Suprapubic skin (tissue), 4 donors: ENCODE measurements around the gene RAB36. TPM values are rescaled to one million over a fixed set of nuclear protein-coding genes. Genes with fewer than 3 reads are reported as not detected.

Experiments used
- DNase-seq, 2 donors: peaks; one replicate each; pipeline ENCODE4 v3.0.0-alpha.2; 2019; ENCODE audit warnings: low spot score in 2 of 2
- H3K27ac ChIP-seq: fragments of 200-600 bp; sonication (generic); one replicate; pipeline ENCODE4 v1.5.1; 2019
- H3K27me3 ChIP-seq: fragments of 200-600 bp; sonication (generic); one replicate; pipeline ENCODE4 v1.5.1; 2019
- H3K36me3 ChIP-seq: fragments of 200-600 bp; sonication (generic); one replicate; pipeline ENCODE4 v1.5.1; 2019
- H3K4me1 ChIP-seq: fragments of 200-600 bp; sonication (generic); one replicate; pipeline ENCODE4 v1.5.1; 2019
- H3K4me3 ChIP-seq: fragments of 200-600 bp; sonication (generic); one replicate; pipeline ENCODE4 v1.5.1; 2019; ENCODE audit warnings: mild to moderate bottlenecking
- H3K9me3 ChIP-seq: fragments of 200-600 bp; sonication (generic); one replicate; pipeline ENCODE4 v1.5.1; 2019
- EP300 ChIP-seq: sonication (generic); formaldehyde crosslinking; IDR thresholded peaks from one replicate; pipeline ENCODE4 v1.6.1; 2017; ENCODE audit warnings: antibody characterized with exemption
- POLR2A ChIP-seq, 2 donors: fragments of 450-650 bp; IDR thresholded peaks; one replicate each; pipeline ENCODE4 v1.6.1; 2017; ENCODE audit warnings: antibody characterized with exemption in 2 of 2, mild to moderate bottlenecking in 2 of 2, moderate library complexity in 2 of 2
- POLR2AphosphoS5 ChIP-seq, 3 donors: sonication (generic); formaldehyde crosslinking; IDR thresholded peaks; one replicate each; pipeline ENCODE4 v1.6.1; 2017; ENCODE audit warnings: antibody characterized with exemption in 3 of 3
- WGBS: methylation state at CpG from one replicate; pipeline ENCODE4 v1.1.5; 2018; 5-methylcytosine and 5-hydroxymethylcytosine counted together
- total RNA-seq, 4 donors: library from RNA; depleted of rRNA; stranded (reverse); fragments of >200 nt; gene quantifications; one replicate each; pipeline ENCODE4 v1.1.0, GENCODE V29; 2016
- TF ChIP-seq, protein P1 (sequence below), 2 donors: fragments of 200-600 bp in 1 of 2; fragments of 450-650 bp in 1 of 2; sonication (generic) in 1 of 2; IDR thresholded peaks; one replicate each; pipeline ENCODE4 v1.5.1; 2016 to 2019; ENCODE audit warnings: antibody characterized with exemption in 2 of 2, mild to moderate bottlenecking in 1 of 2, moderate library complexity in 1 of 2

Gene RAB36
- total RNA-seq, 4 donors from 2014 or later: 1.7 to 3.1 (median 2.9) TPM

DNA sequence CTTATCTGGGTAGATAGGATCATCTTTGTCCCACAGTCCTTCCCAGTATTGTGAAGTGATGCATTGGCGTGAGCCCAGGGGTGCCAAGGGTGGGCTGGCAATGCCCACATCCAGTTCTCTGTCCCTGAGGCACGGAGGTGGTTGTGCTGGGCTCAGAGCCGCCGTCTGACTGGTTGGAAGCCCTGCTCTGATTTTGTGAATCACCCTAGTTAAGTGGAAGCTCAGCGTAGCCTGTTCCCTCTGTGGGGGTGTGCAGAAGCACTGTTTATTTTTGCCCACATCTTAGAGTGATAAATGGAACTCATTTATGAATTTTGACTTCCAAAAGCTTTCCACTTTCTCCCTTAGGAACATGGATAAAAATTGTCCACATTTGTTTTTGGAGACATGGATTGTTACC, 48.6 kb downstream of the RAB36 start:
- no peak for DNase-seq
- Histone ChIP-seq H3K27ac (no peak overlapping the region), H3K9me3 (no peaks in the 10 kb centered on the region), H3K27me3 (no peaks in the 10 kb centered on the region), H3K4me3 (no peak overlapping the region), H3K4me1 (peaks cover 28% of the 10 kb centered on the region), H3K36me3 (no peaks in the 10 kb centered on the region)
- TF ChIP-seq POLR2AphosphoS5 (IDR thresholded peaks at IDR 0.05): no peak
- TF ChIP-seq, protein P1, sequence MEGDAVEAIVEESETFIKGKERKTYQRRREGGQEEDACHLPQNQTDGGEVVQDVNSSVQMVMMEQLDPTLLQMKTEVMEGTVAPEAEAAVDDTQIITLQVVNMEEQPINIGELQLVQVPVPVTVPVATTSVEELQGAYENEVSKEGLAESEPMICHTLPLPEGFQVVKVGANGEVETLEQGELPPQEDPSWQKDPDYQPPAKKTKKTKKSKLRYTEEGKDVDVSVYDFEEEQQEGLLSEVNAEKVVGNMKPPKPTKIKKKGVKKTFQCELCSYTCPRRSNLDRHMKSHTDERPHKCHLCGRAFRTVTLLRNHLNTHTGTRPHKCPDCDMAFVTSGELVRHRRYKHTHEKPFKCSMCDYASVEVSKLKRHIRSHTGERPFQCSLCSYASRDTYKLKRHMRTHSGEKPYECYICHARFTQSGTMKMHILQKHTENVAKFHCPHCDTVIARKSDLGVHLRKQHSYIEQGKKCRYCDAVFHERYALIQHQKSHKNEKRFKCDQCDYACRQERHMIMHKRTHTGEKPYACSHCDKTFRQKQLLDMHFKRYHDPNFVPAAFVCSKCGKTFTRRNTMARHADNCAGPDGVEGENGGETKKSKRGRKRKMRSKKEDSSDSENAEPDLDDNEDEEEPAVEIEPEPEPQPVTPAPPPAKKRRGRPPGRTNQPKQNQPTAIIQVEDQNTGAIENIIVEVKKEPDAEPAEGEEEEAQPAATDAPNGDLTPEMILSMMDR (IDR thresholded peaks at IDR 0.05): no peak
- WGBS: 33% methylated on average over 1 of the region's 5 CpGs

DNA sequence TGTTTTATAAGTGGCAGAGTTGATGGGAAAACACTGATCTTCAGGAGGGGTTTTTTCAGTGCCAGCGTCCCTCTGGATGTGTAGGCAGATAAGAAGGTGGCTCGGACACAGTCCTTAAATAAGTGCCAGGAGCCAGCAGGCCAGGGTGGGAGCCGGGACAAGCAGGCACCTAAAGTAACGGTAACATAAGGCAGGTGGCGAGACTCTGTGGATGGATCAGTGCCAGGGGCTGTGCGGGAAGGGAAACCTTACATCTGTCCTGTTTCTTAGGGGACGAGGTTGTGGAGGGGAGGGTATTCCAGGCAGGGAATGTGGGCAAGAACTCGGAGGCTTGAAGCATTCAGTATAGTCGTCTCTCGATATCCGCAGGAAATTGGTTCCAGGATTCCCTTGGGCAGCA, 50.9 kb downstream of the RAB36 start:
- H3K4me1 ChIP-seq: peaks cover 31% of the 10 kb centered on the region
- no peak overlapping the region for H3K4me3 ChIP-seq
- H3K27me3 ChIP-seq: no peaks in the 10 kb centered on the region
- no peak for DNase-seq
- no peak overlapping the region for H3K27ac ChIP-seq
- H3K36me3 ChIP-seq: no peaks in the 10 kb centered on the region
- no peak for TF ChIP-seq POLR2AphosphoS5 (IDR thresholded peaks at IDR 0.05)
- no peak for TF ChIP-seq EP300
- TF ChIP-seq, protein P1 (IDR thresholded peaks at IDR 0.05): no peak
- no peak for TF ChIP-seq POLR2A (IDR thresholded peaks at IDR 0.05)
- no peaks in the 10 kb centered on the region for H3K9me3 ChIP-seq
- WGBS: 77% methylated on average over 11 of the region's 11 CpGs

DNA sequence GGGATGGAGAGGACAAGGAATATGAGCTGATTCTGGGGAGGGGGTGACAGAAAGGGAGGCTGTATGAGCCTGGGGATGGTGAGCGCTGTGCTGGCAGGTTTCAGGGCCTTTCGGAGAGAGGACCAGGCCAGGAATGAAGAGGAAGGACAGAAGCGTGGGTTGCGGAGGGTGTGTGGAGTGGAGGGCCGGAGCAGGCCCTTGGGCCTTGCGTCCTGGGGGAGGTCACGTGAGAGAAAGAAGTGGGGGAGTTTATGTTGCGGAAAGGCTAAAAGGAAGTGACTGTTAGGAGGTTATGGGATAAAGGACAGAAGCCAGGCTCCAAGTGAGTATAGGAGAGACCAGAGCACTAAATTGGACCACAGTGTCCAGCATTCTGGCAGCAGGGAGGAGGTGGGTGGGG, 52.6 kb downstream of the RAB36 start:
- Histone ChIP-seq H3K36me3 (no peaks in the 10 kb centered on the region), H3K4me3 (no peak overlapping the region), H3K27me3 (no peaks in the 10 kb centered on the region), H3K27ac (no peak overlapping the region), H3K9me3 (no peaks in the 10 kb centered on the region), H3K4me1 (peaks cover 18% of the 10 kb centered on the region)
- TF ChIP-seq, protein P1 (IDR thresholded peaks at IDR 0.05): no peak
- no peak for TF ChIP-seq EP300
- no peak for TF ChIP-seq POLR2AphosphoS5 (IDR thresholded peaks at IDR 0.05)
- no peak for TF ChIP-seq POLR2A (IDR thresholded peaks at IDR 0.05)
- DNase-seq: no peak
- WGBS: 89% methylated on average over 8 of the region's 8 CpGs

DNA sequence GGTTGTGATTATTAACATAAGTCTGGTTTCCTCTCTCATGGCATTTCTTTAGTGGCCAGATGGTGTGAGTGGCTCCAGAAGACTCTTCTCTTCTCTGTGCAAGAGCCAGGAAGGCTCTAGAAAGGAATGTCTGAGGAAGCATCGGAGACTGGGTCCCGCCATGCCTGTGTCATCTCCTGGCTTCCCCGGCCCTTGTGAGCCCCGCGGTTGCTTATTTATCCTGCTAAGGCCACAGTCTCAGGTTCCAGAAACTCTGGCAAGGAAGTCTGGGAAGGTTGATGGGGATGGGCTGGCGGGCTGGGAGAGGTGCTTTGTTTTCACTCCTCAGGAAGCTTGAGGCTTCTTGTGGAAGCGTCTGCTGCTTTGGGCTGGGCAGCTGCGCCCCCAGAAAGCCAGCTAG, 53.9 kb downstream of the RAB36 start:
- no peak overlapping the region for H3K27ac ChIP-seq
- TF ChIP-seq POLR2AphosphoS5 (IDR thresholded peaks at IDR 0.05) (no peak), EP300 (no peak), POLR2A (IDR thresholded peaks at IDR 0.05) (no peak)
- TF ChIP-seq, protein P1 (IDR thresholded peaks at IDR 0.05): no peak
- H3K27me3 ChIP-seq: no peaks in the 10 kb centered on the region
- no peaks in the 10 kb centered on the region for H3K9me3 ChIP-seq
- no peaks in the 10 kb centered on the region for H3K36me3 ChIP-seq
- peaks cover 13% of the 10 kb centered on the region for H3K4me1 ChIP-seq
- no peak for DNase-seq
- H3K4me3 ChIP-seq: no peak overlapping the region
- 62% methylated on average over 8 of the region's 8 CpGs for WGBS

DNA sequence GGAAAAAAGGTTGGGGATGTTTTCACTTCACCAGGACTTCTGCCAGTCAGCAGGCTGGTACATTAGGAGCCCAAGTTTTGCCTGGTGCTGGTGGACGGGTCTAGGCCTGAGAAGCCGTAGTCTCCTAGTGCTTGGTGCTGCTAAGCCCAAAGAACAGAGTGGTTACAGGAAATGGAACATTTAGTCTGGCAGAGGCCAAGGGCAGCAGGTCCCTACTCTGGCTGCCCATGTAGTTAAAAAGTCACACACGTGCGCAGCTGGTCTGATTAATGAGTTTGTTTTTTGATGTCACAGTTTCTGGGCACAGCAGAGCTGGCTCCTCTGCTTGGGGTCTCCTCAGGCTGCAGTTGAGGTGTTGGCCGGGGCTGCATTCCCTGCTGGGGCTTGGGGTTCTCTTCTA, 55.6 kb downstream of the RAB36 start:
- TF ChIP-seq POLR2A (IDR thresholded peaks at IDR 0.05) (no peak), POLR2AphosphoS5 (IDR thresholded peaks at IDR 0.05) (no peak), EP300 (no peak)
- TF ChIP-seq, protein P1 (IDR thresholded peaks at IDR 0.05): no peak
- H3K27ac ChIP-seq: no peak overlapping the region
- H3K4me1 ChIP-seq: peaks cover 27% of the 10 kb centered on the region
- WGBS: 88% methylated on average over 3 of the region's 5 CpGs
- no peak for DNase-seq
- no peaks in the 10 kb centered on the region for H3K27me3 ChIP-seq
- H3K9me3 ChIP-seq: no peaks in the 10 kb centered on the region
- H3K36me3 ChIP-seq: no peaks in the 10 kb centered on the region
- no peak overlapping the region for H3K4me3 ChIP-seq
